HEK293 (cell line): Measurements from ENCODE around the gene CCR3.

ENCODE experiments used
- CTCF ChIA-PET: fragments of 350-600 bp; formaldehyde crosslinking; extraction: SDS; loops from one replicate; lab custom pipeline; 2021; ENCODE audit warnings: antibody characterized with exemption; lab: Yijun Ruan, JAX
- POLR2A ChIA-PET: fragments of 300-600 bp; formaldehyde crosslinking; extraction: SDS; loops from one replicate; lab custom pipeline; 2020; ENCODE audit warnings: antibody characterized with exemption, inconsistent platforms; lab: Yijun Ruan, JAX
- H3K27ac ChIP-seq: fragments of 200-500 bp; sonication (Bioruptor generic); 2 replicates; pipeline ENCODE4 v1.5.1; 2014; ENCODE audit warnings: low read depth, low read length, control low read depth, inconsistent platforms; ENCODE audit errors: extremely low read depth
- H3K36me3 ChIP-seq, 2 experiments: fragments of 200-500 bp in 1 of 2; sonication (Bioruptor generic) in 1 of 2; 1 replicate in 1 of 2; 2 replicates in 1 of 2; pipeline ENCODE4 v1.5.1; 2014 to 2017; ENCODE audit warnings: inconsistent platforms in 2 of 2, low read length in 2 of 2; ENCODE audit not compliant: control insufficient read depth in 2 of 2, insufficient read depth in 1 of 2
- H3K4me1 ChIP-seq: fragments of 200-500 bp; sonication (Bioruptor generic); 2 replicates; pipeline ENCODE4 v1.5.1; 2014; ENCODE audit warnings: mild to moderate bottlenecking, low read length, inconsistent platforms; ENCODE audit not compliant: control insufficient read depth, insufficient read depth
- H3K4me3 ChIP-seq: 2 replicates; pipeline ENCODE4 v1.5.1; 2011; ENCODE audit warnings: low read depth, mild to moderate bottlenecking, control low read depth, low read length, moderate library complexity
- H3K9me3 ChIP-seq: fragments of 200-500 bp; sonication (Bioruptor generic); 2 replicates; pipeline ENCODE4 v1.5.1; 2014; ENCODE audit warnings: low read depth, low read length, inconsistent platforms; ENCODE audit not compliant: control insufficient read depth, insufficient read depth
- HIC1 ChIP-seq: fragments of 450-650 bp; formaldehyde crosslinking; IDR thresholded peaks from 2 replicates; pipeline ENCODE4 v1.5.1; 2016; ENCODE audit warnings: missing biosample characterization, missing genetic modification characterization
- HOXA7 ChIP-seq: sonication (generic); formaldehyde crosslinking; IDR thresholded peaks from 2 replicates; pipeline ENCODE4 v1.8.1; 2022; ENCODE audit warnings: missing genetic modification reagents, borderline replicate concordance
- HOXC10 ChIP-seq: sonication (generic); formaldehyde crosslinking; IDR thresholded peaks from 2 replicates; pipeline ENCODE4 v1.8.1; 2023; ENCODE audit warnings: mild to moderate bottlenecking, missing genetic modification reagents
- SCRT1 ChIP-seq: fragments of 450-650 bp; formaldehyde crosslinking; IDR thresholded peaks from 2 replicates; pipeline ENCODE4 v1.5.1; 2016; ENCODE audit warnings: missing biosample characterization, missing genetic modification characterization, borderline replicate concordance
- SP7 ChIP-seq: fragments of 450-650 bp; formaldehyde crosslinking; IDR thresholded peaks from 2 replicates; pipeline ENCODE4 v1.5.1; 2016; ENCODE audit warnings: missing biosample characterization, missing genetic modification characterization
- YY2 ChIP-seq: fragments of 450-650 bp; formaldehyde crosslinking; IDR thresholded peaks from 2 replicates; pipeline ENCODE4 v1.5.1; 2016; ENCODE audit warnings: missing biosample characterization, missing genetic modification characterization
- ZEB2 ChIP-seq: fragments of 450-650 bp; formaldehyde crosslinking; IDR thresholded peaks from 2 replicates; pipeline ENCODE4 v1.5.1; 2016; ENCODE audit warnings: missing biosample characterization, missing genetic modification characterization
- ZFHX2 ChIP-seq: fragments of 450-650 bp; formaldehyde crosslinking; conservative IDR thresholded peaks from 2 replicates; pipeline ENCODE4 v1.5.1; 2016; ENCODE audit warnings: missing biosample characterization, missing genetic modification characterization
- ZNF248 ChIP-seq: fragments of 450-650 bp; formaldehyde crosslinking; IDR thresholded peaks from 2 replicates; pipeline ENCODE4 v1.5.1; 2017; ENCODE audit warnings: missing biosample characterization, missing genetic modification characterization
- ZNF394 ChIP-seq: fragments of 450-650 bp; formaldehyde crosslinking; IDR thresholded peaks from 2 replicates; pipeline ENCODE4 v1.5.1; 2016; ENCODE audit warnings: missing biosample characterization, missing genetic modification characterization, mild to moderate bottlenecking, moderate library complexity, borderline replicate concordance
- ZNF398 ChIP-seq: fragments of 450-650 bp; formaldehyde crosslinking; IDR thresholded peaks from 2 replicates; pipeline ENCODE4 v1.5.1; 2017; ENCODE audit warnings: missing biosample characterization, missing genetic modification characterization
- ZNF571 ChIP-seq: fragments of 450-650 bp; formaldehyde crosslinking; IDR thresholded peaks from 2 replicates; pipeline ENCODE4 v1.5.0; 2017; ENCODE audit warnings: missing biosample characterization, missing genetic modification characterization
- TF ChIP-seq, protein P1 (sequence below): fragments of 450-650 bp; formaldehyde crosslinking; IDR thresholded peaks from 2 replicates; pipeline ENCODE4 v1.5.1; 2016; ENCODE audit warnings: missing biosample characterization, missing genetic modification characterization
- TF ChIP-seq, protein P2 (sequence below): fragments of 450-650 bp; formaldehyde crosslinking; IDR thresholded peaks from 2 replicates; pipeline ENCODE4 v1.5.1; 2016; ENCODE audit warnings: missing biosample characterization, missing genetic modification characterization

CCR3 gene

GRCh38 chr3:46243560-46243959 is 1.3 kb downstream of the CCR3 start:
- H3K9me3 ChIP-seq: no peaks in the 10 kb centered on the region
- H3K27ac ChIP-seq: no peak overlapping the region
- ChIA-PET CTCF (no interaction called here), POLR2A (no interaction called here)
- no peaks in the 10 kb centered on the region for H3K36me3 ChIP-seq
- no peaks in the 10 kb centered on the region for H3K4me1 ChIP-seq
- TF ChIP-seq ZNF248 (tag by site-specific recombination) (no peak), ZFHX2 (tag by site-specific recombination) (no peak)
- no peak overlapping the region for H3K4me3 ChIP-seq

DNA sequence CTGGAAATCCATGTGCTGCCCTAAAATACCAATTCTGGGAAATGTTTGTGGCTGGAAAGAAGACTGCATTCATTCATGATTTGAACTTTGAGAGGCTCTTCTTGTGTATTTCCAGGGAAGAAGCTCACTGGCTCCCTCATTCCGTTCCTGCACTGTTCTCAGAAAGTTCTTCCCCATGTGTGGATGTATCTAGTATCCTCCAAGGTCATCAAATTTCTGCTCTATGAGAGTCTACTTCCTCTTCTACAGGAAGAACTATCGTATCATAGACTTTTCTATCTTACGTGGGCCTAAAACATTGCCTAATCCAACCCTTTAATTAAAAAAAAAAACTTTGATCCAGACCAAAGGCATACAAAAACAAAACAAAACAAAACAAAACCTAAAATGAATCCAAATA is 2.9 kb downstream of the CCR3 start:
- no peak overlapping the region for H3K4me3 ChIP-seq
- ChIA-PET POLR2A (no interaction called here), CTCF (interaction anchor here (0.6 to 0.7 kb wide), 2 partner anchors 30 to 127 kb away, joined by 3 to 4 read pairs; no protein-coding TSS in a partner anchor)
- H3K4me1 ChIP-seq: no peaks in the 10 kb centered on the region
- H3K9me3 ChIP-seq: no peaks in the 10 kb centered on the region
- no peaks in the 10 kb centered on the region for H3K36me3 ChIP-seq
- TF ChIP-seq HOXC10 (CRISPR knock-in tag) (no peak), ZEB2 (tag by site-specific recombination) (no peak), ZNF394 (no peak), YY2 (no peak), SP7 (tag by site-specific recombination) (no peak), SCRT1 (tag by site-specific recombination) (no peak), HOXA7 (no peak), ZNF571 (tag by site-specific recombination) (no peak)
- TF ChIP-seq, protein P1, sequence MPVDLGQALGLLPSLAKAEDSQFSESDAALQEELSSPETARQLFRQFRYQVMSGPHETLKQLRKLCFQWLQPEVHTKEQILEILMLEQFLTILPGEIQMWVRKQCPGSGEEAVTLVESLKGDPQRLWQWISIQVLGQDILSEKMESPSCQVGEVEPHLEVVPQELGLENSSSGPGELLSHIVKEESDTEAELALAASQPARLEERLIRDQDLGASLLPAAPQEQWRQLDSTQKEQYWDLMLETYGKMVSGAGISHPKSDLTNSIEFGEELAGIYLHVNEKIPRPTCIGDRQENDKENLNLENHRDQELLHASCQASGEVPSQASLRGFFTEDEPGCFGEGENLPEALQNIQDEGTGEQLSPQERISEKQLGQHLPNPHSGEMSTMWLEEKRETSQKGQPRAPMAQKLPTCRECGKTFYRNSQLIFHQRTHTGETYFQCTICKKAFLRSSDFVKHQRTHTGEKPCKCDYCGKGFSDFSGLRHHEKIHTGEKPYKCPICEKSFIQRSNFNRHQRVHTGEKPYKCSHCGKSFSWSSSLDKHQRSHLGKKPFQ (tag by site-specific recombination): no peak
- TF ChIP-seq, protein P2, sequence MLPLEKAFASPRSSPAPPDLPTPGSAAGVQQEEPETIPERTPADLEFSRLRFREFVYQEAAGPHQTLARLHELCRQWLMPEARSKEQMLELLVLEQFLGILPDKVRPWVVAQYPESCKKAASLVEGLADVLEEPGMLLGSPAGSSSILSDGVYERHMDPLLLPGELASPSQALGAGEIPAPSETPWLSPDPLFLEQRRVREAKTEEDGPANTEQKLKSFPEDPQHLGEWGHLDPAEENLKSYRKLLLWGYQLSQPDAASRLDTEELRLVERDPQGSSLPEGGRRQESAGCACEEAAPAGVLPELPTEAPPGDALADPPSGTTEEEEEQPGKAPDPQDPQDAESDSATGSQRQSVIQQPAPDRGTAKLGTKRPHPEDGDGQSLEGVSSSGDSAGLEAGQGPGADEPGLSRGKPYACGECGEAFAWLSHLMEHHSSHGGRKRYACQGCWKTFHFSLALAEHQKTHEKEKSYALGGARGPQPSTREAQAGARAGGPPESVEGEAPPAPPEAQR (tag by site-specific recombination): no peak
- H3K27ac ChIP-seq: no peak overlapping the region

DNA sequence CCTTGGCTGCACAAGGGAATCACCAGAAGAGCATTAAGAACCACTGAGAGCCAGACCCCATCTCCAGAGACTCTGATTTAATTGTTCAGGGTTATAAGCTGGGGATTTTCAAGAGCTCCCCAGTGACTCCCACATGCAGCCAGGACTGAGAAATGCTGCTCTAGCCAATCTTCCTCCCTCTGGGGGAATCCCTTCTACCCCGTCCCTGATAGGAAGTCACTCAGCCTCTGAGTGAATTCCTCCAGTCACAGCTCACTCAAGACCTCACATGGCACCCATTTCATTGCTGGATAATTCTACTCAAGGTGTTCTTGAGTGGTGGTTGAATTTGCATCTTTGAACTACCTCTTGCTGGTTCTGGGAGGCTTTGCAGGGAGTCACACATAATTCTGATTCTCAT is 10.7 kb downstream of the CCR3 start:
- no peak overlapping the region for H3K27ac ChIP-seq
- no peak overlapping the region for H3K4me3 ChIP-seq
- H3K36me3 ChIP-seq: no peaks in the 10 kb centered on the region
- H3K4me1 ChIP-seq: no peaks in the 10 kb centered on the region
- TF ChIP-seq HIC1: no peak
- no peak for TF ChIP-seq ZNF398 (tag by site-specific recombination)
- ChIA-PET CTCF (interaction anchor here (0.6 to 0.8 kb wide), 3 partner anchors 25 to 56 kb away, joined by 3 read pairs; no protein-coding TSS in a partner anchor), POLR2A (no interaction called here)
- no peaks in the 10 kb centered on the region for H3K9me3 ChIP-seq
